H1 (cell line): ENCODE measurements around the gene RPS5. TPM values are rescaled to one million over a fixed set of nuclear protein-coding genes. Genes with fewer than 3 reads are reported as not detected.
"Not testable (repeated sequence)": the region's sequence is repeated elsewhere in the genome, so short reads cannot be mapped to it uniquely, and the experiment has no call there.

Experiments used
- CTCF ChIA-PET: fragments of 300-600 bp; sonication (Branson Sonifier 250); formaldehyde crosslinking; loops from one replicate; lab custom pipeline; 2021; ENCODE audit not compliant: partially characterized antibody; lab: Charles Lee
- POLR2A ChIA-PET: fragments of 300-600 bp; sonication (Branson Sonifier 250); formaldehyde crosslinking; loops from one replicate; lab custom pipeline; 2021; ENCODE audit warnings: inconsistent platforms; ENCODE audit not compliant: partially characterized antibody; lab: Charles Lee
- DNase-seq, 2 experiments: peaks; one replicate each; pipeline versions ENCODE4 v3.0.0 to v3.0.0-alpha.2; 2010 to 2022; ENCODE audit warnings: low spot score in 2 of 2, low read depth in 1 of 2, mixed read lengths in 1 of 2
- FAIRE-seq: peaks from 2 replicates; lab custom pipeline; 2011; peaks lifted over from hg19 to GRCh38; lab: Jason Lieb, UNC
- H2AFZ ChIP-seq: 2 replicates; pipeline ENCODE4 v1.8.1; 2012; ENCODE audit warnings: low read length, inconsistent platforms
- H2AK5ac ChIP-seq: 2 replicates; pipeline ENCODE4 v1.6.1; 2013; ENCODE audit warnings: low read depth, low read length
- H2BK120ac ChIP-seq: replicated peaks from 2 replicates; pipeline ENCODE3; 2013; ENCODE audit warnings: low read depth, low read length, inconsistent platforms
- H2BK12ac ChIP-seq: 2 replicates; pipeline ENCODE4 v1.6.1; 2013; ENCODE audit warnings: low read depth, low read length
- H2BK15ac ChIP-seq: 2 replicates; pipeline ENCODE4 v1.6.1; 2013; ENCODE audit warnings: low read length
- H2BK20ac ChIP-seq: 2 replicates; pipeline ENCODE4 v1.6.1; 2013; ENCODE audit warnings: low read length
- H2BK5ac ChIP-seq: 2 replicates; pipeline ENCODE4 v1.6.1; 2013; ENCODE audit warnings: low read depth, low read length
- H3K14ac ChIP-seq: 2 replicates; pipeline ENCODE4 v1.6.1; 2013; ENCODE audit warnings: inconsistent platforms; ENCODE audit not compliant: insufficient read length
- H3K18ac ChIP-seq: 2 replicates; pipeline ENCODE4 v1.6.1; 2013; ENCODE audit warnings: low read length; ENCODE audit errors: extremely low read depth
- H3K23ac ChIP-seq: 2 replicates; pipeline ENCODE4 v1.6.1; 2013; ENCODE audit warnings: inconsistent platforms; ENCODE audit not compliant: insufficient read length
- H3K23me2 ChIP-seq: 2 replicates; pipeline ENCODE4 v1.6.1; 2013; ENCODE audit warnings: low read depth, low read length
- H3K27ac ChIP-seq: 2 replicates; pipeline ENCODE4 v1.6.1; 2011; ENCODE audit warnings: low read depth, low read length, inconsistent platforms
- H3K27me3 ChIP-seq, 4 experiments: replicated peaks in 1 of 4; 1 replicate in 1 of 4; 2 replicates in 3 of 4; pipeline versions ENCODE4 v1.6.1 to v1.8.1; 2011 to 2013; ENCODE audit warnings: low read length in 3 of 4, mild to moderate bottlenecking in 3 of 4, inconsistent platforms in 2 of 4, mixed read lengths in 2 of 4, moderate library complexity in 1 of 4; ENCODE audit not compliant: control insufficient read depth in 3 of 4, insufficient read depth in 3 of 4; ENCODE audit errors: extremely low read depth in 1 of 4
- H3K36me3 ChIP-seq, 4 experiments: 2 replicates each; pipeline versions ENCODE4 v1.6.1 to v1.8.1; 2011 to 2013; ENCODE audit warnings: mild to moderate bottlenecking in 4 of 4, low read length in 3 of 4, moderate library complexity in 2 of 4, control low read depth in 1 of 4, inconsistent platforms in 1 of 4; ENCODE audit not compliant: insufficient read depth in 4 of 4, control insufficient read depth in 2 of 4
- H3K4ac ChIP-seq: replicated peaks from 2 replicates; pipeline ENCODE3; 2013; ENCODE audit warnings: low read length, low read depth, mixed read lengths, inconsistent platforms; ENCODE audit not compliant: insufficient read length
- H3K4me1 ChIP-seq, 4 experiments: replicated peaks in 1 of 4; 1 replicate in 1 of 4; 2 replicates in 3 of 4; pipeline versions ENCODE4 v1.6.1 to v1.8.1; 2011 to 2013; ENCODE audit warnings: low read length in 3 of 4, inconsistent platforms in 2 of 4, mixed read lengths in 1 of 4; ENCODE audit not compliant: insufficient read depth in 4 of 4, control insufficient read depth in 3 of 4
- H3K4me2 ChIP-seq, 2 experiments: 2 replicates each; pipeline versions ENCODE4 v1.6.1 to v1.8.1; 2011 to 2013; ENCODE audit warnings: low read depth in 2 of 2, low read length in 2 of 2, control low read depth in 1 of 2, inconsistent platforms in 1 of 2, mild to moderate bottlenecking in 1 of 2; ENCODE audit not compliant: insufficient read depth in 1 of 2
- H3K4me3 ChIP-seq, 4 experiments: fragments of 200-600, 300-600 bp in 1 of 4; sonication (generic), shearing (Covaris generic), sonication (Bioruptor Twin) in 1 of 4; 2 replicates each; pipeline versions ENCODE4 v1.5.1 to v1.8.1; 2011 to 2016; ENCODE audit warnings: low read length in 4 of 4, low read depth in 3 of 4, control low read depth in 2 of 4, inconsistent platforms in 2 of 4, mild to moderate bottlenecking in 2 of 4, mixed read lengths in 1 of 4, moderate library complexity in 1 of 4; ENCODE audit not compliant: insufficient read depth in 2 of 4; ENCODE audit errors: extremely low read depth in 1 of 4
- H3K56ac ChIP-seq: replicated peaks from 2 replicates; pipeline ENCODE3; 2013; ENCODE audit warnings: low read depth, mild to moderate bottlenecking, mixed read lengths, low read length, inconsistent platforms; ENCODE audit not compliant: insufficient read length
- H3K79me1 ChIP-seq: 2 replicates; pipeline ENCODE4 v1.6.1; 2013; ENCODE audit warnings: low read depth, low read length, control low read depth
- H3K79me2 ChIP-seq, 2 experiments: 2 replicates each; pipeline versions ENCODE4 v1.6.1 to v1.8.1; 2012 to 2013; ENCODE audit warnings: low read length in 2 of 2, mild to moderate bottlenecking in 2 of 2, inconsistent platforms in 1 of 2; ENCODE audit not compliant: insufficient read depth in 2 of 2, control insufficient read depth in 1 of 2
- H3K9ac ChIP-seq, 4 experiments: replicated peaks in 1 of 4; 1 replicate in 1 of 4; 2 replicates in 3 of 4; pipeline versions ENCODE4 v1.6.1 to v1.8.1; 2011 to 2013; ENCODE audit warnings: low read depth in 3 of 4, low read length in 3 of 4, control low read depth in 2 of 4, mild to moderate bottlenecking in 2 of 4, moderate library complexity in 2 of 4, inconsistent platforms in 1 of 4; ENCODE audit errors: extremely low read depth in 1 of 4
- H3K9me3 ChIP-seq, 2 experiments: 2 replicates each; pipeline versions ENCODE4 v1.6.1 to v1.8.1; 2012 to 2013; ENCODE audit warnings: mild to moderate bottlenecking in 2 of 2, moderate library complexity in 2 of 2, control low read depth in 1 of 2, inconsistent platforms in 1 of 2, low read depth in 1 of 2, low read length in 1 of 2, mixed read lengths in 1 of 2; ENCODE audit not compliant: insufficient read depth in 2 of 2
- H4K20me1 ChIP-seq, 2 experiments: replicated peaks in 1 of 2; 2 replicates each; pipeline versions ENCODE3 to v1.8.1; 2011 to 2013; ENCODE audit warnings: inconsistent platforms in 2 of 2, low read length in 2 of 2, mild to moderate bottlenecking in 1 of 2; ENCODE audit not compliant: insufficient read depth in 2 of 2, control insufficient read depth in 1 of 2
- H4K5ac ChIP-seq: 2 replicates; pipeline ENCODE4 v1.6.1; 2013; ENCODE audit warnings: low read length, low read depth, mixed read lengths, inconsistent platforms; ENCODE audit not compliant: insufficient read length
- H4K8ac ChIP-seq: 2 replicates; pipeline ENCODE4 v1.8.0; 2013; ENCODE audit warnings: mild to moderate bottlenecking, moderate library complexity, low read length, inconsistent platforms; ENCODE audit not compliant: insufficient read depth; ENCODE audit errors: extremely low read depth
- H4K91ac ChIP-seq: replicated peaks from 2 replicates; pipeline ENCODE3; 2013; ENCODE audit warnings: low read length, mixed read lengths, inconsistent platforms; ENCODE audit not compliant: insufficient read length
- CEBPB ChIP-seq: IDR thresholded peaks from 2 replicates; pipeline ENCODE4 v1.6.1; 2012; ENCODE audit warnings: low read depth, low read length
- WGBS, 2 experiments: shearing (Covaris generic) in 1 of 2; methylation state at CpG; one replicate each; pipeline versions ENCODE4 v1.1.6 to v1.1.7; 2013 to 2015; ENCODE audit warnings: low lambda C conversion rate in 2 of 2, mixed read lengths in 2 of 2, inconsistent platforms in 1 of 2, low coverage in 1 of 2, missing lambda C conversion rate in 1 of 2; ENCODE audit not compliant: insufficient replicate concordance in 2 of 2, insufficient coverage in 1 of 2, insufficient read length in 1 of 2; ENCODE audit errors: extremely low coverage in 1 of 2, missing lambda C conversion rate in 1 of 2; 5-methylcytosine and 5-hydroxymethylcytosine counted together
- polyA plus RNA-seq, 7 experiments: library from polyadenylated mRNA; depleted of rRNA in 3 of 7; stranded (reverse) in 5 of 7; unstranded in 2 of 7; fragments of >200 nt in 5 of 7; fragments of 200-250 nt in 2 of 7; gene quantifications; 1 replicate in 5 of 7; 2 replicates in 1 of 7; 4 replicates in 1 of 7; pipeline versions ENCODE4 v1.2.1 to v1.2.3, GENCODE V29; 2011 to 2013; ENCODE audit warnings: missing spikeins in 2 of 7, mixed read lengths in 2 of 7
- total RNA-seq: library from RNA; stranded (reverse); fragmentation: NEBNext Ultra II Directional; extraction: Animal tissue kit (Norgen Biotek cat#: 25700); gene quantifications from 2 replicates; pipeline ENCODE4 v1.2.1, GENCODE V29; 2021

The RPS5 gene
- total and polyA plus RNA-seq, 2 of the 8 experiments (the other 6 are each of a cell fraction or from before 2014, with no cell fraction given): 1,557 to 5,731 TPM

DNA sequence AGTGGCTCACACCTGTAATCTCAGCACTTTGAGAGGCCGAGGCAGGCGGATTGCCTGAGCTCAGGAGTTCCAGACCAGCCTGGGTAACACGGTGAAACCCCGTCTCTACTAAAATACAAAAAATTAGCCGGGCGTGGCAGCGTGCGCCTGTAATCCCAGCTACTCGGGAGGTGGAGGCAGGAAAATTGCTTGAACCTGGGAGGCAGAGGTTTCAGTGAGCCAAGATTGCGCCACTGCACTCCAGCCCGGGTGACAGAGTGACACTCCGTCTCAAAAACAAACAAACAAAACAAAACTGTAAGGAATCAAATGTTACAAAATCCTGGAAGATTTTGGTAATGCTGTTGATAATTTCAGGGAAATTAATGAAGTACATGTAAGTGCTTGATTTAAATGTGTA lies 39.0 kb upstream of the RPS5 start:
- WGBS, 2 experiments: 28% methylated on average over 12 of the region's 12 CpGs; no CpG with 5 or more reads in 1 of the 2 experiments
- H3K23me2 ChIP-seq, H3K9ac ChIP-seq, H3K36me3 ChIP-seq, H3K9me3 ChIP-seq, H3K79me2 ChIP-seq, H3K4ac ChIP-seq, H2AK5ac ChIP-seq, H2BK20ac ChIP-seq, H3K56ac ChIP-seq, H3K4me1 ChIP-seq, H4K91ac ChIP-seq, H4K8ac ChIP-seq, H4K20me1 ChIP-seq, H3K27ac ChIP-seq, FAIRE-seq, H3K27me3 ChIP-seq, H2BK5ac ChIP-seq, H2BK15ac ChIP-seq, H3K14ac ChIP-seq, H3K18ac ChIP-seq, DNase-seq, H3K23ac ChIP-seq, H2BK12ac ChIP-seq, H4K5ac ChIP-seq, H3K79me1 ChIP-seq, H2BK120ac ChIP-seq: not testable (repeated sequence)
- POLR2A ChIA-PET: interaction anchor here (0.7 to 11.4 kb wide), 11 partner anchors 8 to 165 kb away, joined by 3 to 102 read pairs (median 4); partner anchors contain the start of genes ZNF274, ZNF497, ZNF544 and ZSCAN22
- Histone ChIP-seq H2AFZ (0 out of 2 replicates have a peak overlapping the region, but pooled peaks have one; percentile 63), H3K4me2 (peak overlapping the region; percentile 76 to 78), H3K4me3 (peak overlapping the region; percentile 78 to 88 (median 82))
- CTCF ChIA-PET: interaction anchor here (0.6 to 2.4 kb wide), 8 partner anchors 9 to 70 kb away, joined by 3 to 13 read pairs (median 5); partner anchors contain the start of gene ZNF837
- TF ChIP-seq CEBPB: 0 out of 2 replicates have a peak, but pooled peaks have one; percentile 5
